NT2/D1 (cell line): Measurements from ENCODE around the gene ARAP3.

Experiments
- DNase-seq: peaks from one replicate; pipeline ENCODE4 v3.0.0-alpha.2; 2011; ENCODE audit warnings: low read depth, low spot score
- H3K27me3 ChIP-seq: 2 replicates; pipeline ENCODE4 v1.6.0; 2011; ENCODE audit warnings: mild to moderate bottlenecking; ENCODE audit not compliant: insufficient read length, insufficient read depth
- H3K36me3 ChIP-seq: 2 replicates; pipeline ENCODE4 v1.6.1; 2011; ENCODE audit warnings: mild to moderate bottlenecking, low read length, mixed read lengths; ENCODE audit not compliant: insufficient read depth, insufficient read length
- H3K4me1 ChIP-seq: 2 replicates; pipeline ENCODE4 v1.5.1; 2011; ENCODE audit not compliant: insufficient read depth, insufficient read length
- H3K4me3 ChIP-seq: 2 replicates; pipeline ENCODE4 v1.5.1; 2011; ENCODE audit warnings: low read depth; ENCODE audit not compliant: insufficient read length
- H3K9ac ChIP-seq: 2 replicates; pipeline ENCODE4 v1.6.0; 2011; ENCODE audit warnings: low read depth; ENCODE audit not compliant: insufficient read length
- H3K9me3 ChIP-seq: 2 replicates; pipeline ENCODE4 v1.5.1; 2011; ENCODE audit warnings: mild to moderate bottlenecking, low read length; ENCODE audit not compliant: insufficient read depth
- SUZ12 ChIP-seq: IDR thresholded peaks from 2 replicates; pipeline ENCODE4 v1.6.1; 2011; ENCODE audit not compliant: insufficient read length, insufficient read depth; ENCODE audit errors: extremely low read depth
- YY1 ChIP-seq: IDR thresholded peaks from 2 replicates; pipeline ENCODE4 v1.6.1; 2011; ENCODE audit not compliant: insufficient read length, insufficient read depth
- ZNF274 ChIP-seq: IDR thresholded peaks from 2 replicates; pipeline ENCODE4 v1.6.1; 2011; ENCODE audit warnings: mild to moderate bottlenecking, low read depth, low read length

ARAP3 gene

DNA sequence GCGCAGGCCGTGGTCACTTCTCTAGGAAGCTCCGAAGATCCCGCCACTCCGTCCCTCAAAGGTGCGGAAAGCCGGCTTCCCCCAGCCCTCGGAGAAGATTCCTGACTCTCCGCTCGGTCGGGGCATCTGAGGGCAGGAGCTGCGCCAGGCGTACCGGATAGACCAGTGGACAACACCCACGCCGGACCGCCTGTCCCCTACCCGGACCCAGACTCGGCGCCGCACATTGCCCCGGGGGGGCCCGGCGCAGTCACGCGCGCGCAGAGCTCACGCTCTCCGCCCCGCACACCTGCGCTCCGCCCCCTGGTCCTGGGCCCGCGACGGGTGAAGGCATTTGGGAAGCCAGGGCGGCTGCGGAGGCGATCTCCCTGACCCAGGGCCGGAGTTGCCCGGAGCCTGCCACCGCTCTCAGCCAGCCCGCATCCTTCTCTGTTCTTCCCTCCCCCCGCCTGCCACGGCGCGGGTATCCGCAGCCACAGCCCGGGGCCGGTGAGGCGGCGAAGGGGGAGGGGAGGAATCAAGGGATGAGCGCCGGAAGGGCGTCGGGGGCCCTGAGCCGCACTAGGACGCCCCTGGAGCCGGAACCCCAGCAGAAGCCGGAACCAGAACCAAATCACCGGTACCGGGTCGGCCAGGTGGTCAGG, 44.8 kb downstream of the ARAP3 start:
- H3K9me3 ChIP-seq = no peaks in the 10 kb centered on the region
- H3K4me1 ChIP-seq = peaks cover 4% of the 10 kb centered on the region
- H3K27me3 ChIP-seq = no peaks in the 10 kb centered on the region
- no peak for TF ChIP-seq YY1
- TF ChIP-seq SUZ12 = no peak
- TF ChIP-seq ZNF274 = no peak
- peaks cover 28% of the 10 kb centered on the region for H3K36me3 ChIP-seq
- no peak for DNase-seq
- H3K9ac ChIP-seq = peak overlapping the region; percentile 96
- peak overlapping the region; percentile 83 for H3K4me3 ChIP-seq

DNA sequence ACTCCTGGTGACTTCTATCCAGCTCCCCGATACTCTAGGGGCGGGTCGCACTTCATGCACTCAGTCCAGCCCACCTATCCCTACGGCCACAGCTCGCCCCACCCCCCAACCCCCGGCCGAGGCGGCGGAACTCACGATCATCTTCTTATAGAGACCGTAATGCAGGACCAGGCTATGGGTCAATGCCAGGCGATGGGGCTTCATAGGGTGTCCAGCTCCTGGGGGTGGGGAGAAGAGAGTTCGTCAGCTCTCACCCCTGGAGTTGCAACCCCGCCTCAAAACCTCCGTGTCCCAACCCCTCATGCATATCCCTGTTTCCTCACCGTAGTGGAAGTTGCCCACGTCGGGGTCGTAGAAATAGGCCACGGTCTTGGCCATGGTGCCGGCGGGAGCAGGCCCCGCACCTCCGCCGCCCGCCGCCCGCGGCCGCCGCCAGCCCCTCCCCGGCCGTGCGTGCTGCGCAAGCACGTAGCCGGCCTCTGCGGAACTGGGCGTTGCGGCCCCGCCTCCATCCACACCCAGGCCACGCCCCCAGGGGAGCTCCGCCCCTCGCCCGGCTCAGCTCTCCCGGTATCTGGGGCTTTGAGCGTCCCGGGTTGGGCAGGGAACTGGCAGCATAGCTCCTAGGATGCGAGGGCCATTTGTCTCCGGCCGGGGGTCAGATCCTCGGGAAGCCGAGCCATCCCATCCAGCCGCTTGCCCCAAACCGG, 45.5 kb downstream of the ARAP3 start, which contains the start of the genes HDAC3 and RELL2:
Gene HDAC3, minus strand, starts transcription at position 437 of the 710 bp plus-strand sequence. Its CDS starts 59 bp downstream, at position 378.
Gene RELL2, plus strand, starts transcription at position 585 of the 710 bp plus-strand sequence. CDS start 1,229 bp downstream, outside the sequence.
- Histone ChIP-seq H3K9ac (peak within 1 kb of the TSS; percentile 96), H3K4me1 (peaks cover 4% of the 10 kb centered on the region), H3K36me3 (peaks cover 31% of the 10 kb centered on the region), H3K9me3 (no peaks in the 10 kb centered on the region), H3K27me3 (no peaks in the 10 kb centered on the region), H3K4me3 (peak within 1 kb of the TSS; percentile 83)
- no peak for TF ChIP-seq ZNF274
- TF ChIP-seq YY1 = no peak
- no peak for TF ChIP-seq SUZ12
- peak; percentile 79 for DNase-seq

DNA sequence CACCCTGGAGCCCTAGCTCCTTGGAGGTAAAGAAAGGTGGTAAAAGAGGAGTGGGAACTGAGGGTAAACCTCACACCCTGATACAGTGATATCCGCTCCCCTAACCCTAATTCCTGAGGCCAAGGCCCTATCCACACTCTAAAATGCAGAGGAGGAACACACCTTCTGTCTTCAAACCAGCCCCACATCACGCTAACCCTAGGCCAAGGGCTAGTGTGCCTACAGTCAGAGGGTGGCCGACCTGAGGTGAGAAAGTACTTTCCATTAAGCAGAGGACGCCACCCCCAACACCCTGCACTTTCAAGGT, 46.0 kb downstream of the ARAP3 start:
- DNase-seq = no peak
- Histone ChIP-seq H3K9ac (peak overlapping the region; percentile 96), H3K27me3 (no peaks in the 10 kb centered on the region), H3K36me3 (peaks cover 26% of the 10 kb centered on the region), H3K9me3 (no peaks in the 10 kb centered on the region), H3K4me3 (peak overlapping the region; percentile 83), H3K4me1 (peaks cover 4% of the 10 kb centered on the region)
- TF ChIP-seq SUZ12 = no peak
- no peak for TF ChIP-seq YY1
- TF ChIP-seq ZNF274 = no peak

DNA sequence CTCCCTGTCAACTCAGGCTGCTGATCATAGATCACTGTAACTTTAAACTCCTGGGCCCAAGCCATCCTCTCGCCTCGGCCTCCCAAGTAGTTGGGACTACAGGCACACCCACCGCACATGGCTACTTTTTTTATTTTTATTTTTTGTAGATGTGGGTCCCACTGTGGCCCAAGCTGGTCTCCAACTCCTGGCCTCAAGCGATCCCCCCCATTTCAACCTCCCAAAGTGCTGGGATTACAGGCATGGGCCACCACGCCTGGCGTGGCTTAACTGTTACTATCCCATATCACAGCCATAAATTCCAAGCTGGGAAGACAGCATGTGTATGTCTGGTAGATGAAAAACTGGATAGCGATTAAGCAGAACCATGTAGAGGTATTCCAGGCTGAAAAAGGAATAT, 46.4 kb downstream of the ARAP3 start:
- no peaks in the 10 kb centered on the region for H3K27me3 ChIP-seq
- H3K4me3 ChIP-seq = peak overlapping the region; percentile 83
- H3K36me3 ChIP-seq = peaks cover 22% of the 10 kb centered on the region
- no peak for TF ChIP-seq SUZ12
- TF ChIP-seq ZNF274 = no peak
- no peak for TF ChIP-seq YY1
- H3K4me1 ChIP-seq = peaks cover 4% of the 10 kb centered on the region
- peak overlapping the region; percentile 96 for H3K9ac ChIP-seq
- no peaks in the 10 kb centered on the region for H3K9me3 ChIP-seq
- DNase-seq = no peak

DNA sequence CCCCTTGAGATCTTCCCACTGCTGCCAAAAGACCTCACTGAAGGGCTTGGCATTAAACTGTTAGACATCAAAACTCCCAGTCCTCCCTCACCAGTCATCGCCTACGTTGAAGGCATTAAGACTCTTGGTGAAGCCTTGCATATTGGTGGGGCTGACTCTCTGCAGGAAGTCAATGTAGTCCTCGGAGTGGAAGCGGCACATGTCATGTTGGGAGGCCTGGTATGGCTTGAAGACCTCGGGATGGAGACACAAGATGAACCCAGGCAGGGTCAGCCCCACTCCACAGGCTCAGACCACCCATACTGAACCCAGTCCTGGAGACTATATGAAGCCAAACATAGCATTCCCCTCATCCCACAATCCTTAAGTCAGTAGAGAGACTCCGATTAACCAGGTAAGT, 47.3 kb downstream of the ARAP3 start:
- H3K9ac ChIP-seq = no peak overlapping the region
- TF ChIP-seq YY1 = no peak
- no peak for TF ChIP-seq SUZ12
- TF ChIP-seq ZNF274 = no peak
- H3K4me3 ChIP-seq = no peak overlapping the region
- peaks cover 4% of the 10 kb centered on the region for H3K4me1 ChIP-seq
- DNase-seq = no peak
- H3K27me3 ChIP-seq = no peaks in the 10 kb centered on the region
- H3K9me3 ChIP-seq = no peaks in the 10 kb centered on the region
- H3K36me3 ChIP-seq = peaks cover 23% of the 10 kb centered on the region

DNA sequence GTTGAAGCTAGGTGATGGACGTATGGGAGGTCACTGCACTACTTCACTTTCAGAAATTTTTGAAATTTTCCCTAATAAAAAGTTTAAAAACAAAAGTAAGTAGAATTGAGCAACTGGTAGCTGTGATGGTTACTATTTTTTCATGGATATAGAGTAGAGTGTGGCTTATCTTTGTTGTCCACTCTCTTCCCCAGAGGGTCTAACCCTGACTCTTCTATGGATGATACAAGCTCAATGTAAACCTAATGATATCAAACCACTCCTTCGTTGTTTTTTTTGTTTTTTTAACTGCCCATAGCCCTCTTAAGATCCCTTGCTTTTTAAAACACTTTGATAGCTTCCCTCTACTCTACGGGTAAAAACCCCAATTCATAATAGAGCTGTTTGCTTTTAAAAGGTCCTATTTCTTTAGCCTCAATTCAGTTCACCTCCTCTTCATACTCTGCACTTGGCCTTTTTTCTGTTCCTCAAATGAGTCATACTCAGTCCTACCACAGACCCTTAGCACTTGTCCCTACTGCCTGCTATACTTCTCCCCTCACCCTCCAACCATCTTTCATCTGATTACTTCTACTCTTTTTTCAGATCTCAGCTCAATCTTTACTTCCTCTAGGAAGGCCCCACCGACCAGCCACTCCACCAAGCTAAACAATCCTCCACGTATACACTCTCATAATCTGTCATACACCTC, 48.0 kb downstream of the ARAP3 start:
- peaks cover 4% of the 10 kb centered on the region for H3K4me1 ChIP-seq

DNA sequence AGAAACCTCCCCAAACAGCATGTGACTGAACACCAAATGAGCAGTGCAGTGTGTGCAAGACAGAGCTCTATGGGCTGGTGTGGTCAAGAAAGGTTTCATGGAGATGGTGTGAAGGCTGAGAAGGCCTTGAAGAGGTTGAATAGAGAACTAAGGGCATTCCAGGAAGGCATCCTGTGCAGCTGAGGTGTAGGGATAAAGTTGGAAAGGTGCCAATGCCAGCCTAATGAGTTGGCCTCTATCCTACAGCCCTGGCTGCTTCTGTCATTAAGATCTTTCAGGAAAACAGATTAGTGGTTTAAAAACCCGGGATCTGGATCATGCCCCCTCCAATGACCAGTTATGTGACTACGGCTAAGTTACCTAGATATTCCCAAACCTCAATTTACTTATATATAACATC, 49.4 kb downstream of the ARAP3 start:
- TF ChIP-seq ZNF274 = no peak
- no peak for TF ChIP-seq YY1
- TF ChIP-seq SUZ12 = no peak
- H3K27me3 ChIP-seq = no peaks in the 10 kb centered on the region
- DNase-seq = no peak
- peaks cover 43% of the 10 kb centered on the region for H3K36me3 ChIP-seq
- H3K4me3 ChIP-seq = no peak overlapping the region
- H3K9me3 ChIP-seq = no peaks in the 10 kb centered on the region
- no peaks in the 10 kb centered on the region for H3K4me1 ChIP-seq
- no peak overlapping the region for H3K9ac ChIP-seq

More for the DNA sequence above, 48.0 kb downstream of the ARAP3 start:
- peaks cover 30% of the 10 kb centered on the region for H3K36me3 ChIP-seq
- no peak overlapping the region for H3K4me3 ChIP-seq
- TF ChIP-seq ZNF274 (no peak), SUZ12 (no peak), YY1 (no peak)
- H3K27me3 ChIP-seq = no peaks in the 10 kb centered on the region
- H3K9me3 ChIP-seq = no peaks in the 10 kb centered on the region
- DNase-seq = no peak
- H3K9ac ChIP-seq = no peak overlapping the region
